Neural progenitor cell (in vitro differentiated cells): ENCODE results near the gene RITA1. TPM values are rescaled to one million over a fixed set of nuclear protein-coding genes. Genes with fewer than 3 reads are reported as not detected.

Experiments
- DNase-seq: peaks from one replicate; pipeline ENCODE4 v3.0.0-alpha.2; 2016; ENCODE audit warnings: low spot score
- H2AFZ ChIP-seq: fragments of 200-600 bp; sonication (generic); replicated peaks from 2 replicates; pipeline ENCODE4 v1.6.1; 2016; ENCODE audit warnings: antibody characterized with exemption
- H3F3A ChIP-seq: fragments of 200-600 bp; sonication (generic); 2 replicates; pipeline ENCODE4 v1.6.1; 2016; ENCODE audit warnings: antibody characterized with exemption, low read depth
- H3K27ac ChIP-seq: fragments of 200-600 bp; sonication (generic); 2 replicates; pipeline ENCODE4 v1.5.1; 2016; ENCODE audit warnings: mild to moderate bottlenecking
- H3K27me3 ChIP-seq: fragments of 200-600 bp; sonication (generic); 2 replicates; pipeline ENCODE4 v1.6.1; 2016; ENCODE audit warnings: mild to moderate bottlenecking, moderate library complexity
- H3K36me3 ChIP-seq: fragments of 200-600 bp; sonication (generic); 2 replicates; pipeline ENCODE4 v1.5.1; 2016
- H3K4me1 ChIP-seq: fragments of 200-600 bp; sonication (generic); 2 replicates; pipeline ENCODE4 v1.6.1; 2016; ENCODE audit warnings: mixed run types
- H3K4me2 ChIP-seq: fragments of 200-600 bp; sonication (generic); 2 replicates; pipeline ENCODE4 v1.6.1; 2016
- H3K4me3 ChIP-seq: fragments of 200-600 bp; sonication (generic); 2 replicates; pipeline ENCODE4 v1.5.1; 2016
- H3K79me2 ChIP-seq: fragments of 200-600 bp; sonication (generic); 2 replicates; pipeline ENCODE4 v1.6.1; 2016; ENCODE audit warnings: low read depth
- H3K9ac ChIP-seq: fragments of 200-600 bp; sonication (generic); 2 replicates; pipeline ENCODE4 v1.6.1; 2016
- H3K9me3 ChIP-seq: fragments of 200-600 bp; sonication (generic); 2 replicates; pipeline ENCODE4 v1.5.1; 2016; ENCODE audit warnings: low read depth
- H4K20me1 ChIP-seq: fragments of 200-600 bp; sonication (generic); 2 replicates; pipeline ENCODE4 v1.6.1; 2016; ENCODE audit warnings: low read depth
- H3K27ac Mint-ChIP-seq: 3 replicates; pipeline ENCODE4 v1.8.0; 2021; ENCODE audit warnings: mixed read lengths
- H3K27me3 Mint-ChIP-seq: 2 replicates; pipeline ENCODE4 v1.8.0; 2022; ENCODE audit warnings: low read depth, mild to moderate bottlenecking, inconsistent platforms, moderate library complexity, mixed read lengths; ENCODE audit not compliant: insufficient read depth
- H3K36me3 Mint-ChIP-seq: 3 replicates; pipeline ENCODE4 v1.8.0; 2021; ENCODE audit warnings: mixed read lengths
- H3K4me1 Mint-ChIP-seq: 3 replicates; pipeline ENCODE4 v1.8.0; 2021; ENCODE audit warnings: mixed read lengths
- H3K4me3 Mint-ChIP-seq: 3 replicates; pipeline ENCODE4 v1.8.0; 2021; ENCODE audit warnings: mild to moderate bottlenecking, moderate library complexity, mixed read lengths
- H3K9me3 Mint-ChIP-seq: 3 replicates; pipeline ENCODE4 v1.8.0; 2020; ENCODE audit warnings: mixed read lengths
- EZH2 ChIP-seq: fragments of 200-600 bp; sonication (generic); IDR thresholded peaks from 2 replicates; pipeline ENCODE4 v1.6.1; 2017; ENCODE audit warnings: antibody characterized with exemption, mild to moderate bottlenecking, moderate library complexity
- EZH2phosphoT487 ChIP-seq: fragments of 200-600 bp; sonication (generic); IDR thresholded peaks from 2 replicates; pipeline ENCODE4 v1.6.1; 2017; ENCODE audit warnings: antibody characterized with exemption
- total RNA-seq: library from RNA; depleted of rRNA; stranded (reverse); fragments of >200 nt; gene quantifications from 2 replicates; pipeline ENCODE4 v1.2.3, GENCODE V29; 2015; ENCODE audit warnings: low replicate concordance
- TF ChIP-seq, protein P1 (sequence below): fragments of 200-600 bp; sonication (generic); IDR thresholded peaks from 2 replicates; pipeline ENCODE4 v1.5.1; 2017; ENCODE audit warnings: antibody characterized with exemption, mild to moderate bottlenecking

The RITA1 gene
- total RNA-seq, 1 donor from 2014 or later: 13.7 TPM

DNA sequence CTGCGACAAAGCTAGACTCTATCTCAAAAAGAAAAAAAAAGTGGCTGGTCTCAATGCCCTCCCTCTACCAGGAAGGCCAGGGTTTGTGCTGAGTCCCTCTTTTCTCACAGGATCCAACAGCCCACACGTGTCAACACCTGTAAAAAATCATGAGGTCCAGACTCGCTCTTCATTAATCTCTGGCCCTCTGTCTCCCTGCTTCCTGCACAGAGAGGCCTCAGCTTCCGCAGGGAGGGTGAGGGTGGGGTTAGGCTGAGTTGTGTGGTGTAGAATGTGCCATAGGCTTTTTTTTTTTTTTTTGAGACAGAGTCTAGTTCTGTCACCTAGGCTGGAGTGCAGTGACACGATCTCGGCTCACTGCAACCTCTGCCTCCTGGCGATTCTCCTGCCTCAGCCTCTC, 29.9 kb upstream of the RITA1 start:
- H3K27me3 Mint-ChIP-seq: peaks cover 25% of the 10 kb centered on the region
- peaks cover 43% of the 10 kb centered on the region for H4K20me1 ChIP-seq
- no peaks in the 10 kb centered on the region for H3K79me2 ChIP-seq
- no peak overlapping the region for H3K27ac ChIP-seq
- H3K4me2 ChIP-seq: no peak overlapping the region
- H3F3A ChIP-seq: peaks cover 46% of the 10 kb centered on the region
- H2AFZ ChIP-seq: no peak overlapping the region
- no peaks in the 10 kb centered on the region for H3K36me3 ChIP-seq
- no peak overlapping the region for H3K4me3 ChIP-seq
- H3K4me3 Mint-ChIP-seq: no peak overlapping the region
- no peaks in the 10 kb centered on the region for H3K9me3 ChIP-seq
- H3K27me3 ChIP-seq: peaks cover 60% of the 10 kb centered on the region
- peaks cover under 1% of the 10 kb centered on the region for H3K4me1 ChIP-seq
- no peak overlapping the region for H3K27ac Mint-ChIP-seq
- H3K9ac ChIP-seq: no peak overlapping the region
- TF ChIP-seq EZH2phosphoT487 (no peak), EZH2 (no peak)
- TF ChIP-seq, protein P1, sequence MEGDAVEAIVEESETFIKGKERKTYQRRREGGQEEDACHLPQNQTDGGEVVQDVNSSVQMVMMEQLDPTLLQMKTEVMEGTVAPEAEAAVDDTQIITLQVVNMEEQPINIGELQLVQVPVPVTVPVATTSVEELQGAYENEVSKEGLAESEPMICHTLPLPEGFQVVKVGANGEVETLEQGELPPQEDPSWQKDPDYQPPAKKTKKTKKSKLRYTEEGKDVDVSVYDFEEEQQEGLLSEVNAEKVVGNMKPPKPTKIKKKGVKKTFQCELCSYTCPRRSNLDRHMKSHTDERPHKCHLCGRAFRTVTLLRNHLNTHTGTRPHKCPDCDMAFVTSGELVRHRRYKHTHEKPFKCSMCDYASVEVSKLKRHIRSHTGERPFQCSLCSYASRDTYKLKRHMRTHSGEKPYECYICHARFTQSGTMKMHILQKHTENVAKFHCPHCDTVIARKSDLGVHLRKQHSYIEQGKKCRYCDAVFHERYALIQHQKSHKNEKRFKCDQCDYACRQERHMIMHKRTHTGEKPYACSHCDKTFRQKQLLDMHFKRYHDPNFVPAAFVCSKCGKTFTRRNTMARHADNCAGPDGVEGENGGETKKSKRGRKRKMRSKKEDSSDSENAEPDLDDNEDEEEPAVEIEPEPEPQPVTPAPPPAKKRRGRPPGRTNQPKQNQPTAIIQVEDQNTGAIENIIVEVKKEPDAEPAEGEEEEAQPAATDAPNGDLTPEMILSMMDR: no peak
- H3K9me3 Mint-ChIP-seq: no peaks in the 10 kb centered on the region
- no peak for DNase-seq
- peaks cover 22% of the 10 kb centered on the region for H3K4me1 Mint-ChIP-seq
- H3K36me3 Mint-ChIP-seq: peaks cover 10% of the 10 kb centered on the region

DNA sequence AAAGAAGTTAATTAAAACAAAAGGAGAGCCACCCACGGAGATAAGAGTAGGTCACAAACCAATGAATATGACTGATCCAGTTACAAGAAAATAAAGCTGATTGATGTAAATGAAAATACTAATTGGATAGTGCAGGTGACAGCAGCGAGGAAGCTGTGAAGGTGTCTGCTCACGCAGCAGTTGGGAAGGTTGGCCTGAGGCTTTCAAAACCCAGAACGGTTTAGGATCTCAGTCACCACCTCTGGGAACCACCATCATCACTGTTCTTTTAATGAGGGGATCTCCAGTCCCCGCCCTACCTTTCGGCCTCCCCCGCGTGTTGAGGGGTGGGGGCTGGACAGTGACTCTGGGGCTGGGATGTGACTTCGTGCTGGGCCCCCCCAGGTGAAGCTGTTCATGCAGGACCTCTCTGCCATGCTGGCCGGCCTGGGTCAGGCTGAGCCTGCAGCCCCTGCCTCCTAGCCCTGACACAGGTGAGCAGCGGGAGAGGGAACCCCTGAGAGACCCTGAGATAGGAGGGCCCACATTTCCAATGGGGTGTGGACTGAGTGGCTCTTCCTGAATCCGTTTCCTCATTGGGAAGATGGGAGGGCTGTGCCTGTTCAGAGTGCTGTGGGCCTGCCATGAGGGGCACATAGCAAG, 28.2 kb upstream of the RITA1 start:
- no peaks in the 10 kb centered on the region for H3K36me3 ChIP-seq
- H3K27ac Mint-ChIP-seq: no peak overlapping the region
- H3K9me3 Mint-ChIP-seq: no peaks in the 10 kb centered on the region
- H4K20me1 ChIP-seq: peaks cover 56% of the 10 kb centered on the region
- no peak for DNase-seq
- peaks cover 43% of the 10 kb centered on the region for H3K27me3 ChIP-seq
- peaks cover 12% of the 10 kb centered on the region for H3K36me3 Mint-ChIP-seq
- H3K9me3 ChIP-seq: no peaks in the 10 kb centered on the region
- peaks cover 16% of the 10 kb centered on the region for H3K27me3 Mint-ChIP-seq
- peaks cover 12% of the 10 kb centered on the region for H3K4me1 ChIP-seq
- peaks cover 30% of the 10 kb centered on the region for H3K4me1 Mint-ChIP-seq
- no peak overlapping the region for H3K4me2 ChIP-seq
- no peak overlapping the region for H3K4me3 ChIP-seq
- no peak overlapping the region for H3K4me3 Mint-ChIP-seq
- peaks cover 51% of the 10 kb centered on the region for H3F3A ChIP-seq
- TF ChIP-seq, protein P1: no peak
- no peak for TF ChIP-seq EZH2phosphoT487
- TF ChIP-seq EZH2: no peak
- no peaks in the 10 kb centered on the region for H3K79me2 ChIP-seq
- no peak overlapping the region for H3K9ac ChIP-seq
- H2AFZ ChIP-seq: no peak overlapping the region
- no peak overlapping the region for H3K27ac ChIP-seq

DNA sequence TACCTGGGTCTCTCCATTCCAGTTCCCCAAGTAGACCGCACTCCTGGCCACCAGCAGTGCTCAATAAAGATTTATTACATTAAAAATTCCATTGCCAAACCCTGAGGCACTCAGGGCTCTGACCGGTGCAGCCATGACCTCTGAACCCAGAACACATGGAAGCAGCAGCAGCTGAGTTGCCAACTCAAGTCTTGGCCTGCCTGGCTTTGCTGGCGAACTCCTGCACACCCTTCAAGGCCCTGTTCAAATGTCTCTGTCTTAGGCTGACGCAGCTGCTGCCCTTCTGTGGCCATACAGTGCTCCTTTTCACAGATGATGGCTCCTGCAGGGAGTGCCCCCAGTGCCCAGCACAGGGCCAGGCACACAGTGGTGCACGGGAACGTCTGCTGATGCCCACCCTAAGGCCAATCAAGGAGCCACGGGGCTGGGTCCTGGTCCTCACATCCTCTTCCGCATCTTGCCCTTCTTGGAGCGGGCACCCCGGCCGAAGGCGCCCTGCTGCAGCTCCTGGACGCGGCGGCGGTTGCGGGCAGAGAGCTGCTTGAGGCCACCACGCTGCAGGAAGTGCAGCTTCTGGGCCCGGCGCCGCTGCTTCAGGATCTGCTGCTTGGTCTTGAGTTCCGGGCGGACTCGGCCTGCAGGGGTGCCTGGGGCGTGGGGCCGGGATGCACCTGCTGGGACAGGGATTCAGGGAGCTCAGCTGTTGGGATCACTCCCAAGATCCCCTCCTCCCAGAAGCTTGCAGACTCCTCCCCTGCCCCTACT, 26.9 kb upstream of the RITA1 start:
- Histone ChIP-seq H3K4me1 (peaks cover 17% of the 10 kb centered on the region), H3K4me3 (no peak overlapping the region), H4K20me1 (peaks cover 65% of the 10 kb centered on the region), H3K27ac (no peak overlapping the region), H3K9me3 (no peaks in the 10 kb centered on the region), H3K4me2 (no peak overlapping the region), H2AFZ (no peak overlapping the region), H3K36me3 (no peaks in the 10 kb centered on the region), H3K27me3 (peaks cover 30% of the 10 kb centered on the region), H3K9ac (no peak overlapping the region), H3F3A (peaks cover 50% of the 10 kb centered on the region), H3K79me2 (no peaks in the 10 kb centered on the region)
- Mint-ChIP-seq H3K9me3 (no peaks in the 10 kb centered on the region), H3K27me3 (peaks cover 12% of the 10 kb centered on the region), H3K27ac (no peak overlapping the region), H3K36me3 (peaks cover 12% of the 10 kb centered on the region), H3K4me1 (peaks cover 34% of the 10 kb centered on the region), H3K4me3 (no peak overlapping the region)
- DNase-seq: no peak
- no peak for TF ChIP-seq EZH2phosphoT487
- TF ChIP-seq, protein P1: no peak
- no peak for TF ChIP-seq EZH2
